Stimulated activated CD8-positive, alpha-beta memory T cell treated with anti-CD3 and anti-CD28 coated beads, Interleukin-2, amount 100 ng/mL, for 48 hours (primary cell): ENCODE results near the gene DIS3L2.
"Not testable (repeated sequence)": the region's sequence is repeated elsewhere in the genome, so short reads cannot be mapped to it uniquely, and the experiment has no call there.

Experiments
- DNase-seq, 2 donors: peaks; one replicate each; pipeline ENCODE4 v3.0.0-alpha.2; 2020; ENCODE audit warnings: low read depth in 2 of 2

DIS3L2 gene

DNA sequence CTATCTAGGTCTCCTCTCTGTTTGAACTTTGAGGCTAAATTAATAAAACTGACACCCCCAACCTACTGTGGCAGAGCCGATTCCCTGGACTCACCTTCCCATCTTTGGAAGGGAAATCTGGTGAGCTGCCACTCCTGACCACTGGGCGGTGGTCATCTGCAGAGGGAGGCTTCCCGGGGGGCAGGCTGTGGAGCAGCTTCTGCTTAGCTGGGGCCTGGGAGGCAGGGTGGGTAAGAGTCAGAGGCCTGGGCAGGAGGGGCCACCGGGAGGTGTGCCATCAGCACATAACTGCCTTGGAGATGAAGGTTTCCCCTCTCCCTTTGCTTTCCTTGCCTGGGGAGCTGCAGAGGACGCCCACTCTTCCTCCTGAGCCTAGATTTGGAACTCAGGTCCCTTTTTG lies 33.0 kb upstream of the DIS3L2 start:
- no peak for DNase-seq

GRCh38 chr2:231928901-231929725 lies 32.4 kb upstream of the DIS3L2 start:
- DNase-seq: no peak

DNA sequence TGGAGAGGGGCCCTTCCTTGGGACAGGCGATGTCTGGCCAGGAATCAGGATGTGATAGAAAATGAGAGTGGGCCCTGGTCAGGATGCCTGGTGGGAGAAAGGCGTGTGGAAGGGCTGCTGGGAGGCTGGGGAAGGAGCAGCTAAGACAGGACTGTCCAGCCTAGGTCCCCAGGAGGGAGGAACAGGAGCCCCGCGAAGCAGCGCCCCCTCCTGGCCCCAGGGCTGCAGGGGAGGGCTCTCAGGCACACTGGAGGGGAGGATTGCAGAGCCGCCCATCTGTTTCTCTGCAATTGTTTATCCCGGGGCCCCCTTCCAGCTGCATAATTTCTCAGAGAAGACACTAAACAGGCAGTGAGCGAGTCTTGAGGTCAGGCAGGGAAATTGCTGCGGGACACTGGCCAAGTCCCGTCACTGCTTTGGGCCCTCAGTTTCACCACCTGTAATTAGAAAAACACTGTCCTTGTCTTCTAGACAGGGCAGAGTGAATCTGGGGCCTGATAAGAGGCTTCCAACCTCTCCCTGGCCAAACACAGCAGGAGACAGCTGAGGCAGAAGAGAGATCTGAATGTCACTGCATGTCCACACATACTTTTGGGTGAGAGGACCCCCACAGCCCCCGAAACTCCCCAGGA lies 31.4 kb upstream of the DIS3L2 start:
- peak; percentile 22 to 31 for DNase-seq

DNA sequence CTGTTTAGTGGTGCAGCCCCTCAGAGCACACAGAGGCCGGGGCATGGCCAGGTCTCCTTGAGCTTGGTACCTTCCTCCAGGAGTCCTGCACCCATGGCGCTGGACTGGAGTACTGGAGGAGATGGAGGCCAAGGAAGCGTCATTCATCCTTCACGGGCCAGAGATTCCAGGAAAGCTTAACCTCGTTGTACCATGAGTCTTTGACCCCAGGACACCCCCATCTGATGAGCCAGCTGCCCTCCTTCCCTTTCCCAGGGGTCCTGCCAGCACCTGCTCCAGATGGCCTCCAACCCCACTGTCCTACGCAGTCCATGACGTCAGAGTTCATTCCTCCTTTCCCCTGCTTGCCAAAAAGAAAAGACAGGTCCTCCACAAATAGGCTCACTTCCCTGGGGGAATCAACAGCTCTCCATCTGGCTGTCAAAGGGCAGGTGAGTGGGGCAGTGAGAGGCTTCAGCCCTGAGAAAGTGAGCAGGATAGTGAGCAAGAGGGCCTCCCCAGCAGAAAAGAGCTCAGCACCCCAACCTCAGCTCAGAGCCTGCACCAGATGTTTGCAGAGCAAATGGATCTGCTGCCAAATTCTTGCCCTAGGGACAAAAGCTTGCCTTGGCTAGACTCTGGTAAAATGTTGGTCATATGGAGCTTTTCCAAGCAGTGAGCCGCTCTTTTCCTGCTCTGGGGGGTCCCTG lies 30.8 kb upstream of the DIS3L2 start:
- DNase-seq: no peak

GRCh38 chr2:231931481-231931915 lies 30.0 kb upstream of the DIS3L2 start:
- DNase-seq: no peak

GRCh38 chr2:231932711-231932970 lies 28.9 kb upstream of the DIS3L2 start:
- no peak for DNase-seq

GRCh38 chr2:231932985-231933915 lies 28.3 kb upstream of the DIS3L2 start:
- DNase-seq: no peak

GRCh38 chr2:231933916-231934401 lies 27.6 kb upstream of the DIS3L2 start:
- no peak for DNase-seq

GRCh38 chr2:231934441-231935206 lies 26.9 kb upstream of the DIS3L2 start:
- DNase-seq: no peak

GRCh38 chr2:231935207-231935524 lies 26.3 kb upstream of the DIS3L2 start:
- no peak for DNase-seq

DNA sequence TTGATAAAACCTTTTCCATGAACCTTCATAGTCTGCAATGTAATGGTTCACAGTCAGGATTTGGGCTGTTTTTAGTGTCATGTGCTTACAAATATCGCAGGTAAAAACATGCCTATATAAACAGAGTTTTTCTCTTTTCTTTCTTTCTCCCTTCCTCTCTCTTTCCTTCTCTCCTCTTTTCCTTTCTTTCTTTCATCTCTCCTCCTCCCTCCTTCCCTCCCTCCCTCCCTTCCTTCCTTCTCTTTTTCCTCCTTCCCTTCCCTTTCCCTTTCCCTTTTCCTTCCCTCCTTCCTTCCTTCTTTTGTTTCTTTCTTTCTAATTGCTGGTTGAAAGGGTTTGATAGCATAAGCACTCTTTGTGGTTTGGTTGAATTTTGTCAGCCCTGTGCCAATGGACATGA lies 25.7 kb upstream of the DIS3L2 start:
- DNase-seq: no peak

DNA sequence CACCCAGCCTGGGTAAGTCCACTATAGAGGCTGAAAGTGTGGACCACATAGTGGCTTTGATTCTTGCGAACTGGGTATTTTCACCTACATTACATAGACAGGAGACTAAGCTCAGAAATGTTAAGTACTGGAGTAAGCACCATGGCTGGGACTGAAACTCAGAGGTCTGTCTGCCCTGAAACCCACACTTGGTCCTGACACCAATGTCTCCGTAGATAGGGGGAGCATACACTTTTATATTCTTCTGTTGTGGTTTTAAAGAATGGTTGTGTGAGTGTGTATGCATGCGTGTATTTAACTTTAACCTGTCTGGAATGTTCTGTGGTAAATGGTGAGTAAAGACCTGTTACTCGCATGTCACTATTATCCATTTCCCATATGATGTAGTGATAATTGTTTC lies 25.0 kb upstream of the DIS3L2 start:
- DNase-seq: no peak

GRCh38 chr2:231937057-231937456 lies 24.5 kb upstream of the DIS3L2 start:
- DNase-seq: no peak

DNA sequence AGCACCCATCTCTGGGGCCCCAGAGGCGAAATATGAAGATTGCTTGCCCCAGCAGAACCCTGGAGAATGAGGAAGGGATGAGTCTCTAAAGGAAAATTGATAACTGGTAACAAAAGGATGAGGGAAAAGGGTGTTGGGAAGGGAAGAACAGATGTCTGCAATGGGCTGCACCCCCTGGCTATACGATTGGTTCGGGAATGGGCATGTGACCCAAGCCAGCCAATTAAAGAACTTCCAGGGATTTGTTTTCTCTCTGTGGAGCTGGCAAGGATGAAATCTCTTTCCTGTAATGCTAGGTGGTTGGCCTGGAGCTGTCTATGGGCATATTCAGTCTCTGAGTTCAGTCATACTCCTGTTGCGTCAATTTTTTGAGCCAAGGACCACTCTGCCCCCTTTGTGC lies 22.5 kb upstream of the DIS3L2 start:
- no peak for DNase-seq

GRCh38 chr2:231940795-231941194 lies 20.7 kb upstream of the DIS3L2 start:
- no peak for DNase-seq

GRCh38 chr2:231941673-231942072 lies 19.8 kb upstream of the DIS3L2 start:
- no peak for DNase-seq

GRCh38 chr2:231942180-231942579 lies 19.3 kb upstream of the DIS3L2 start:
- no peak for DNase-seq

DNA sequence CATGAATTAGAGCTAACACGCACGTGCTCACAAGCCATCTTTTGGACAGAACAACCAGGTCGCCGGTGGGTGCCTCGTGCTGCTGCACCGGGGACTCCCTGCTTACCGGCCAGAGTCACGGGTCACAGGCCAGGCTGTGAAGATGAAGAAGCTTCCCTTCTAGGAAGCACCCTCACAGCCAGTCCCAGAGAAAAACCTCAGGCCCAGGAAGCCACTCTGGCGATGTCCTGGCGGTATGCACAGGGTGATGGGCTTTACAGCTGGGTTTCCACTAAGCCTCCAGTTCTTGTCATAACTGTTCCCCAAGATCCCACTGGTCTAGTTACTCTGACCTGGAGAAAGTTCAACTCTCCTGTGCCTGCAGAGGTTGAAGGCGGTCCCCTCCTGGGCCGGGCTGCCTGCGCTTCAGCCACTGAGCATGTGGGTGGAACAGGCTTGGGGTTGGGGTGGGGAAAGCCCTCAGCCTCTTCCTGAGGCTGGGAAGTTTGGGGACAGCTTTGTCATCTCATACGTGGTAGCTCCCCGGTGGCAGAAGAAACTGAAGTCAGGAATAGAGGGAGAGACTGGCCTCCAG lies 15.2 kb upstream of the DIS3L2 start:
- DNase-seq: no peak

DNA sequence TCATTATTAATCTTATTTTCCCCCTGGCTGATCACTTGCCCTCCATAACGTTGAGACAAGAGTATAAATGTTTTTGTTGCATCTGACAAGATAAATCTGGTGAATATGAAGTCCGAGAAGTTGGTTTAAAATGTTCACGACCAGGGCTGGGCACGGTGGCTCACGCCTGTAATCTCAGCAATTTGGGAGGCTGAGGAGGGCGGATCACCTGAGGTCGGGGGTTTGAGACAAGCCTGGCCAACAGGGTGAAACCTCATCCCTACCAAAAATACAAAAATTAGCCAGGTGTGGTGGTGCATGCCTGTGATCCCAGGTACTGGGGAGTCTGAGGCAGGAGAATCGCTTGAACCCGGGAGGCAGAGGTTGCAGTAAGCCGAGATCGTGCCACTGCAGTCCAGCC lies 14.4 kb upstream of the DIS3L2 start:
- DNase-seq: not testable (repeated sequence)

GRCh38 chr2:231947694-231948093 lies 13.8 kb upstream of the DIS3L2 start:
- no peak for DNase-seq
